SK-N-MC (cell line): ENCODE measurements around the gene ADH5.

ENCODE experiments used
- EZH2 ChIP-seq: fragments of 200-600 bp; sonication (generic); IDR thresholded peaks from one replicate; pipeline ENCODE4 v1.6.1; 2017; ENCODE audit warnings: antibody characterized with exemption
- FOXP2 ChIP-seq: optimal IDR thresholded peaks from 2 replicates; pipeline ENCODE3; 2011; ENCODE audit warnings: mild to moderate bottlenecking, moderate library complexity; ENCODE audit not compliant: insufficient read depth; ENCODE audit errors: extremely low read length, control extremely low read depth
- POLR2AphosphoS5 ChIP-seq: IDR thresholded peaks from 2 replicates; pipeline ENCODE4 v1.6.1; 2012; ENCODE audit warnings: mild to moderate bottlenecking, low read depth, low read length, borderline replicate concordance

DNA sequence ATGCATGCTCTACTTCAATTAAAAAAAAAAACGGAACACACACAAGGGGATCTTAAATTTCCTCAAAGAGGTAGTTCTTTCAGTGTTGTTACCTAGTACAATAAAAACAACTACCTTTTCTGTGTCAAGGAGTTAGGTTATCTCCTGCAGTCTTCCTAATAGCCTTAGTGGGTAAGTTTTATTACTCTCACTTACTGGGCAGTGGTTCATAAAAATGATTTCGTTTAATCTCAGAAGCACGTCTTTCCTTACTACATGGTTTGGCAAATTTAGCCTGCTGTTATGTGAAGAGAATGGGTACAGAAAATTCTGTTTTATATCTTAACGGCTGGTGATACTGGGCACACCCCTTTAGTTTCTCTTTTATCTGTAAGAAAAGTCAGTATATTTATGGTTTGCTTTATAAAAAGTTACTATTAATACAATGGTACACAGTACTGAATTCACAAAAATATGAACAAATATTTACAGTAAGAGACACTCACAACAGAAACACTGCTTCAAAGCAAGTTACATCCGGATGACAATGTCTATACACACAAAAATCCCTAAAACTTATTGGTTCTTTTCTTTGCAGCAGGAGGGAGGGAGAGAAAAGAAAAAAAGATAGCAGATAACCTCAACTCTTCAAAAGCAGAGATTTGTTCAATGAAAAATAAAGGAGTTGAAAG is 8.8 kb downstream of the ADH5 start:
- TF ChIP-seq EZH2 (no peak), POLR2AphosphoS5 (no peak), FOXP2 (no peak)
